ENCODE measurements around the gene ZNF684.

The ZNF684 gene

DNA sequence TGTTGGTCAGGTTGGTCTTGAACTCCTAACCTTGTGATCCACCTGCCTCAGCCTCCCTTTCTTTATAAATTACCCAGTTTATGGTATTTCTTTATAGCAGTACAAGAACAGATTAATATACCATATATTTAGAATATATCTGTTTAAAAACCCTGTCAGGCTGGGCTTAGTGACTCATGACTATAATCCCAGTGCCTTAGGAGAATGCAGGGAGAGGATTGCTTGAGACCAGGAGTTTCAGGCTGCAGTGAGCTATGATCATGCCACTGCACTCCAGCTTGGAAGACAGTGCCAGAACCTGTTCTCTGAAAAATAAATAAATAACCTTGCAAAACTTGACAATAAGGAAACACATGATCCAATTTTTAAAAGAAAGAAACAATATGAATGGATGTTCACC, 43.9 kb downstream of the ZNF684 start:
- DNase-seq = no peak

- DNase-seq = no peak
Observed at GRCh38 chr1:40582116-40582515, 50.7 kb downstream of the ZNF684 start.

- DNase-seq = no peak
Observed at GRCh38 chr1:40583980-40584379, 52.5 kb downstream of the ZNF684 start.

- DNase-seq = no peak
Observed at GRCh38 chr1:40588586-40588985, 57.1 kb downstream of the ZNF684 start.

DNA sequence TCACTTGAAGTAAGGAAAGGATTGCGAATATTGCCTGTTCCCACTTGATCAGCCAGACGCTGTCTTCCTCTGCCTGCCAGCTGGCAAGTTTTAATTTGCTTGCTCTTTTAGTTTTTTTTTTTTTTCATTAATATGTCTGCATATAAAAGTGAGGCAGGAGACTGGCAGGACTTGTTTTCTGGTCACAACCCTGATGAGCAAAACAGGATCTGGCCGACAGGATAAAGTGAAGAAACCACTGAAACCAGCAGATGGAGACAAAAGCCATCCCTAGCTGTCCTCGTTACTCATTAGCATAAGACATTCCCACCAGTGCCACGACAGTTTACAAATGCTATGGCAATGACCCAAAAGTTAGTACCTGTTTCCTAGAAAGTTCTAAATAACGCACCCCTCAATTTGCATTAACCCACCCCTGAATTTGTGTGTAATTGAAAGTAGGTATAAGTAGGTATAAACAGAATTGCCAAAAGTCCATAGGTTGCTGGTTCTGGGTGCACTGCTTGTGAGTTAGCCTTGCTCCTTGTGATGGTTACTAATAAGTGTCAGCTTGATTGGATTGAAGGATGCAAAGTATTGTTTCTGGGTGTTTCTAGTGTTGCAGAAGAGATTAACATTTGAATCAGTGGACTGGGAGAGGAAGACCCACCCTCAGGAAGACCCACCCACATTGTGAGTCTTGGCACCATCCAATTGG, 60.8 kb downstream of the ZNF684 start:
- no peak for DNase-seq

DNA sequence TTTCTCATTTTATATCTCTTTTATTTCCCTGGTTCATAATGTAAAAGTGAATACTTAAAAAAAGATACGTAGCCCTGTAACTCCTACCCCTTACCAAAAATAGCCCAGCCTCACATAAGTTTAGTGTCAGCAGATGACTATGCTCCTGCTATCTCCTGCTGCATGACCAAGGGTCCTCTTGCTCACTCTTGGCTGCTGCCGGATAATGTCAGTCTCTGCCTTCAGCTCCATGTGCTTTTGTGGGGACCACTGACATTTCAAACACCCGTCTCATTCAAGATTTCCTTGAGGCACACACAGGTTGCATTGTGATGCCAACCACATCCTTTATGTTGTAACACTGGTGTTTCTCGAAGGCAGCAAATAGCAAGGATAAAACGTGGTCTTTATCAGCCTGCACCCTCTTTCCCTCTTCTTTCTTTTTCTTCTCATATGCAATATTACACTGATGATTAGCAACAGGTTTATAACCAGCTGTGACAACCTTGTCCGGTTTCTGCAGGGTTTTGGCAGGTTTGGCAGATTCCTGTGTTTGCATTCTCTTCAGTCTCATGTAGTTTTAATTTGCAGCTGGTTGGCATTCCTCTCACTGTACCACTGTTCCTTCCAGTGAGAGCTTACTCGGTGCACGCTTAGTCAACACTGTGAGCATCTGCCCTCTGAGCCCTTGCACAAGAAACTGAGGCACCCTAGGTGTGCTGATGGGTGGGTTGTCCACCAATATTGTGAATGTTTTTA, 62.2 kb downstream of the ZNF684 start:
- DNase-seq = no peak

DNA sequence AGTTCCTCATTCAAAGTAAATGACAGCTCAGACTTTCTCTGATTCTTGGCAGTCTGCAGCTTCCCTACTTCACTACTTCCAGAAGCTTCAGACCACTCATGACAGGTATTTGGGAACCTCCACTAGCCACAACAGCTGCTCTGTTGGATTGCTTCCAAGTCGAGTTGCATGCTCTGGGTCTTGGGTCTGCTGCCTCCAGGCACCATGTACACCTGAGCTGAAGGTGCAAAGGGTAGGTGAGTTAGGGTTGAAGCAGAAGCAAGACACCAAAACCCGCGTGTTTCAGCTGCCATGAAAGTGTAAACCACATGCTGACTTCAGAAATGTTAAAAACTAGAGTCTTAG, 62.7 kb downstream of the ZNF684 start:
- no peak for DNase-seq

DNA sequence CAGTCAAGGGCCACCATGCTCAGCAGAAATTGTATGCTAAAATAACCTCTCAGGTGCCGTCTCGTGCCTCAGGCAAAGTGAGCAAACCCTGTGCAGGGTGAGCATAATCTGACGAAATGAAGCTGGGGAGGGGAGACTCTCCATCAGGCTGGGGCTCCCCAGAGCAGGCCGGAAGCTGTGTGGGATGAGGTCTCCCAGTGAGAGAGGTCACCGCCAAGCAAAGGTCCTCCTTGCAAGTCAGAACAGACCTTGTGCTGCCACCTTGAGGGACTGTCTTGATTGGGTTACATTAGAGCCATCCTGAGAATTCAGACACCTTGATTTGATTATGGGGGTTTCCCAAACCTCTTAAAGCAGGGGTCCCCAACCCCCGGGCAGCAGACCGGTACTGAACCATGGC, 64.2 kb downstream of the ZNF684 start:
- no peak for DNase-seq
